Measurements from ENCODE around the gene DPYSL5. TPM values are rescaled to one million over a fixed set of nuclear protein-coding genes. Genes with fewer than 3 reads are reported as not detected.
"Not testable (repeated sequence)": the region's sequence is repeated elsewhere in the genome, so short reads cannot be mapped to it uniquely, and the experiment has no call there.

DPYSL5 gene
- total RNA-seq, 4 donors from 2014 or later = 0.40 to 2.4 TPM; not detected in 2

GRCh38 chr2:26809211-26809610, 38.7 kb upstream of the DPYSL5 start:
- ATAC-seq = no peak
- Histone ChIP-seq H3K4me1 (no peaks in the 10 kb centered on the region), H3K36me3 (no peaks in the 10 kb centered on the region), H3K4me3 (no peak overlapping the region), H3K27ac (no peak overlapping the region), H3K27me3 (peaks cover 34% of the 10 kb centered on the region), H3K9me3 (no peaks in the 10 kb centered on the region)
- WGBS, 2 donors (ENCODE audit: low coverage in 1 of 2) = 96% methylated on average over 3 of the region's 3 CpGs; no CpG with 5 or more reads in 1 of the 2 donors
- TF ChIP-seq EP300 (IDR thresholded peaks at IDR 0.05) (no peak), POLR2AphosphoS5 (IDR thresholded peaks at IDR 0.05) (no peak)

- Histone ChIP-seq H3K4me1 (no peaks in the 10 kb centered on the region), H3K36me3 (no peaks in the 10 kb centered on the region), H3K27me3 (peaks cover 42% of the 10 kb centered on the region), H3K9me3 (no peaks in the 10 kb centered on the region), H3K27ac (no peak overlapping the region), H3K4me3 (no peak overlapping the region)
- no peak for TF ChIP-seq POLR2A (IDR thresholded peaks at IDR 0.05)
- TF ChIP-seq EP300 (IDR thresholded peaks at IDR 0.05) = no peak
- ATAC-seq = no peak
- 64 to 85% methylated on average over 5 to 6 of the region's 6 CpGs for WGBS, 2 donors (ENCODE audit: low coverage in 1 of 2)
Observed at GRCh38 chr2:26809876-26810577, 37.9 kb upstream of the DPYSL5 start.

GRCh38 chr2:26811261-26811660, 36.7 kb upstream of the DPYSL5 start:
- Histone ChIP-seq H3K27ac (no peak overlapping the region), H3K27me3 (peaks cover 52% of the 10 kb centered on the region), H3K4me1 (no peaks in the 10 kb centered on the region), H3K4me3 (no peak overlapping the region), H3K9me3 (no peaks in the 10 kb centered on the region), H3K36me3 (no peaks in the 10 kb centered on the region)
- ATAC-seq = no peak
- WGBS, 2 donors (ENCODE audit: low coverage in 1 of 2) = 58% methylated on average over 4 of the region's 8 CpGs; no CpG with 5 or more reads in 1 of the 2 donors
- TF ChIP-seq POLR2A (IDR thresholded peaks at IDR 0.05) = no peak
- TF ChIP-seq EP300 (IDR thresholded peaks at IDR 0.05) = no peak
- TF ChIP-seq POLR2AphosphoS5 (IDR thresholded peaks at IDR 0.05) = no peak

GRCh38 chr2:26811791-26812694, 35.9 kb upstream of the DPYSL5 start:
- Histone ChIP-seq H3K27me3 (peaks cover 58% of the 10 kb centered on the region), H3K36me3 (no peaks in the 10 kb centered on the region), H3K9me3 (no peaks in the 10 kb centered on the region), H3K27ac (no peak overlapping the region), H3K4me1 (no peaks in the 10 kb centered on the region), H3K4me3 (no peak overlapping the region)
- TF ChIP-seq POLR2A (IDR thresholded peaks at IDR 0.05) (no peak), EP300 (IDR thresholded peaks at IDR 0.05) (no peak), CTCF (IDR thresholded peaks at IDR 0.05) (no peak), POLR2AphosphoS5 (IDR thresholded peaks at IDR 0.05) (no peak)
- 60 to 63% methylated on average over 7 to 10 of the region's 14 CpGs for WGBS, 2 donors (ENCODE audit: low coverage in 1 of 2)
- no peak for ATAC-seq

- 88 to 94% methylated on average over 3 of the region's 3 CpGs for WGBS, 2 donors (ENCODE audit: low coverage in 1 of 2)
- Histone ChIP-seq H3K27ac (no peak overlapping the region), H3K36me3 (no peaks in the 10 kb centered on the region), H3K9me3 (no peaks in the 10 kb centered on the region), H3K27me3 (peaks cover 63% of the 10 kb centered on the region), H3K4me1 (no peaks in the 10 kb centered on the region), H3K4me3 (no peak overlapping the region)
- no peak for ATAC-seq
- TF ChIP-seq POLR2A (IDR thresholded peaks at IDR 0.05) (no peak), POLR2AphosphoS5 (IDR thresholded peaks at IDR 0.05) (no peak), CTCF (IDR thresholded peaks at IDR 0.05) (no peak), EP300 (IDR thresholded peaks at IDR 0.05) (no peak)
Observed at GRCh38 chr2:26812731-26813130, 35.2 kb upstream of the DPYSL5 start.

GRCh38 chr2:26814072-26814765, 33.7 kb upstream of the DPYSL5 start:
- H3K4me1 ChIP-seq, H3K27ac ChIP-seq, H3K9me3 ChIP-seq, H3K4me3 ChIP-seq, ATAC-seq, H3K36me3 ChIP-seq: not testable (repeated sequence)
- H3K27me3 ChIP-seq = peaks cover 68% of the 10 kb centered on the region
- 87% methylated on average over 9 of the region's 52 CpGs; no CpG with 5 or more reads in 1 of the 2 donors for WGBS, 2 donors (ENCODE audit: low coverage in 1 of 2)
